ENCODE results near the gene ANO4. TPM values are rescaled to one million over a fixed set of nuclear protein-coding genes. Genes with fewer than 3 reads are reported as not detected.

ANO4 gene
- polyA plus RNA-seq, 1 donor (not counting 4 experiments of a cell fraction or from before 2014, with no cell fraction given), result 18.1 TPM

DNA sequence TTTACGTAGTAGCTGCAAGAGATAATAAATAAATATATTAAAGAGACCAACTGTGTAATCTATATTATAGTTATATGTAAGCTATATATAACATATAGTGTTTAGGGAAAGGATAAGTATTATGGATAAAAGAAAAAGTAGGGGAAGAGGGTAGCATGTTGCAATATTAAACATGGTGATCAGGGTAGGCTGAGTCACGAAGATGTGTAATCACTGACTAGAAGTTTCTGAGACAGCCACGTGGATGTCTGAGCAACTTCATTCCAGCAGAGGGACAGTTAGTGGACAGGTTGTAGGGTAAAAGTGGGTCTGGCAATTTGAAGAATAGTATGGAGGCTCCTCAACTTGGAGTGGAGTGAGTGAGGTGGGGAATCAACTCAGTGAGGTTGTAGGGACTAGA lies 109.7 kb downstream of the ANO4 start:
- no peak overlapping the region for H2AFZ ChIP-seq (ENCODE audit: control insufficient read depth, low read length)
- no peaks in the 10 kb centered on the region for H4K20me1 ChIP-seq (ENCODE audit: control insufficient read depth, extremely low read depth, insufficient read depth, low read length)
- no peaks in the 10 kb centered on the region for H3K9me1 ChIP-seq (ENCODE audit: control insufficient read depth, extremely low read depth, insufficient read depth, low read length)
- no peaks in the 10 kb centered on the region for H3K79me2 ChIP-seq (ENCODE audit: control insufficient read depth, insufficient read depth, low read length)
- H3K4me2 ChIP-seq (ENCODE audit: control insufficient read depth, extremely low read depth, insufficient read depth, low read depth, low read length), result no peak overlapping the region
- no peaks in the 10 kb centered on the region for H3K4me1 ChIP-seq (ENCODE audit: control insufficient read depth, extremely low read depth, insufficient read depth, low read length)
- no peak for TF ChIP-seq EZH2 (IDR thresholded peaks at IDR 0.05; ENCODE audit: low read length)
- TF ChIP-seq, protein P1, sequence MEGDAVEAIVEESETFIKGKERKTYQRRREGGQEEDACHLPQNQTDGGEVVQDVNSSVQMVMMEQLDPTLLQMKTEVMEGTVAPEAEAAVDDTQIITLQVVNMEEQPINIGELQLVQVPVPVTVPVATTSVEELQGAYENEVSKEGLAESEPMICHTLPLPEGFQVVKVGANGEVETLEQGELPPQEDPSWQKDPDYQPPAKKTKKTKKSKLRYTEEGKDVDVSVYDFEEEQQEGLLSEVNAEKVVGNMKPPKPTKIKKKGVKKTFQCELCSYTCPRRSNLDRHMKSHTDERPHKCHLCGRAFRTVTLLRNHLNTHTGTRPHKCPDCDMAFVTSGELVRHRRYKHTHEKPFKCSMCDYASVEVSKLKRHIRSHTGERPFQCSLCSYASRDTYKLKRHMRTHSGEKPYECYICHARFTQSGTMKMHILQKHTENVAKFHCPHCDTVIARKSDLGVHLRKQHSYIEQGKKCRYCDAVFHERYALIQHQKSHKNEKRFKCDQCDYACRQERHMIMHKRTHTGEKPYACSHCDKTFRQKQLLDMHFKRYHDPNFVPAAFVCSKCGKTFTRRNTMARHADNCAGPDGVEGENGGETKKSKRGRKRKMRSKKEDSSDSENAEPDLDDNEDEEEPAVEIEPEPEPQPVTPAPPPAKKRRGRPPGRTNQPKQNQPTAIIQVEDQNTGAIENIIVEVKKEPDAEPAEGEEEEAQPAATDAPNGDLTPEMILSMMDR (optimal IDR thresholded peaks at IDR 0.05 in 1 of 3, IDR thresholded peaks at IDR 0.05 in 1 of 3, conservative IDR thresholded peaks at IDR 0.05 in 1 of 3; ENCODE audit: extremely low read depth in 1 of 3, insufficient read depth in 2 of 3, low read length in 3 of 3), result no peak
- H3K9me3 ChIP-seq (ENCODE audit: control insufficient read depth, low read depth, low read length), result no peaks in the 10 kb centered on the region
- no peak overlapping the region for H3K4me3 ChIP-seq (ENCODE audit: control insufficient read depth in 2 of 3, extremely low read depth in 1 of 3, insufficient read depth in 2 of 3, low read depth in 1 of 3, low read length in 3 of 3)
- H3K27ac ChIP-seq (ENCODE audit: control insufficient read depth, insufficient read depth, low read length), result no peak overlapping the region
- DNase-seq (ENCODE audit: low read depth, low spot score) (no peak), FAIRE-seq (no peak)
- H3K9ac ChIP-seq (ENCODE audit: control insufficient read depth, extremely low read depth, insufficient read depth, low read length), result no peak overlapping the region
- H3K36me3 ChIP-seq (ENCODE audit: control insufficient read depth in 2 of 2, extremely low read depth in 1 of 2, insufficient read depth in 2 of 2, low read length in 2 of 2), result peaks cover 0 to 9% of the 10 kb centered on the region in 2 experiments
- no peaks in the 10 kb centered on the region for H3K27me3 ChIP-seq (ENCODE audit: control insufficient read depth, extremely low read depth, insufficient read depth, low read length)
- dilution Hi-C loops (cut with MboI; ENCODE audit: extremely low pct_ligation_motif_present, low sequenced_read_pairs), result no loop called here

DNA sequence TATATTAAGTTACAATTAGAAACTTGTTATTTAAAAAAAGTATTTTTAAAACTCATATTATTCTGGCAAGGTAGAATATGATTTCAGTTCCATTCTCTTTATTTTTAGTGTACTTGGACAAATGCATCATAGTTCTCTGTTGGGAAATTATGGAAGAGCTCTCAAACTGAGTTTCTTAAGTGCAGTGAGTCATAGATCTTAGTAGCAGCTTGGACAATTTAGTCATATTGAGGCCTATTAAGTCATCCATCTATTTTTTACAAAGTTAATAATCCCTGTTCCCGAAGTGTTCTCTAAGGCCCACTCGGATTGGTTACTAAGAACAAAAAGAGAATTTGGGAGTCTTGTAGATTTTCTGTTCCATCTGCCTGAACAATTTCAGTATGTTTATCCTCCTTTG lies 113.9 kb downstream of the ANO4 start:
- peak; percentile 17 for DNase-seq (ENCODE audit: low read depth, low spot score)
- H3K4me1 ChIP-seq (ENCODE audit: control insufficient read depth, extremely low read depth, insufficient read depth, low read length), result no peaks in the 10 kb centered on the region
- no peak overlapping the region for H3K4me2 ChIP-seq (ENCODE audit: control insufficient read depth, extremely low read depth, insufficient read depth, low read depth, low read length)
- H3K27ac ChIP-seq (ENCODE audit: control insufficient read depth, insufficient read depth, low read length), result no peak overlapping the region
- H4K20me1 ChIP-seq (ENCODE audit: control insufficient read depth, extremely low read depth, insufficient read depth, low read length), result no peaks in the 10 kb centered on the region
- no peak overlapping the region for H2AFZ ChIP-seq (ENCODE audit: control insufficient read depth, low read length)
- no peaks in the 10 kb centered on the region for H3K79me2 ChIP-seq (ENCODE audit: control insufficient read depth, insufficient read depth, low read length)
- H3K9me3 ChIP-seq (ENCODE audit: control insufficient read depth, low read depth, low read length), result no peaks in the 10 kb centered on the region
- H3K4me3 ChIP-seq (ENCODE audit: control insufficient read depth in 2 of 3, extremely low read depth in 1 of 3, insufficient read depth in 2 of 3, low read depth in 1 of 3, low read length in 3 of 3), result no peak overlapping the region
- TF ChIP-seq EZH2 (IDR thresholded peaks at IDR 0.05; ENCODE audit: low read length), result no peak
- TF ChIP-seq, protein P1 (optimal IDR thresholded peaks at IDR 0.05 in 1 of 3, IDR thresholded peaks at IDR 0.05 in 1 of 3, conservative IDR thresholded peaks at IDR 0.05 in 1 of 3; ENCODE audit: extremely low read depth in 1 of 3, insufficient read depth in 2 of 3, low read length in 3 of 3), result no peak
- dilution Hi-C loops (cut with MboI; ENCODE audit: extremely low pct_ligation_motif_present, low sequenced_read_pairs), result no loop called here
- H3K36me3 ChIP-seq (ENCODE audit: control insufficient read depth in 2 of 2, extremely low read depth in 1 of 2, insufficient read depth in 2 of 2, low read length in 2 of 2), result no peaks in the 10 kb centered on the region
- no peaks in the 10 kb centered on the region for H3K9me1 ChIP-seq (ENCODE audit: control insufficient read depth, extremely low read depth, insufficient read depth, low read length)
- FAIRE-seq, result peak; percentile 9
- no peak overlapping the region for H3K9ac ChIP-seq (ENCODE audit: control insufficient read depth, extremely low read depth, insufficient read depth, low read length)
- H3K27me3 ChIP-seq (ENCODE audit: control insufficient read depth, extremely low read depth, insufficient read depth, low read length), result no peaks in the 10 kb centered on the region

Measured in keratinocyte (primary cell).